SK-N-SH (cell line): Measurements from ENCODE around the gene C8G. TPM values are rescaled to one million over a fixed set of nuclear protein-coding genes. Genes with fewer than 3 reads are reported as not detected.
A peak's percentile ranks its signal among the peaks of the same experiment; 100 is the strongest.

Experiments
- CTCF ChIA-PET: fragments of 300-600, 350-600 bp; formaldehyde crosslinking; extraction: SDS; loops from one replicate; lab custom pipeline; 2021; lab: Yijun Ruan, JAX
- POLR2A ChIA-PET: fragments of 350-600 bp; sonication (Branson Sonifier 250); formaldehyde crosslinking; extraction: SDS; loops from one replicate; lab custom pipeline; 2020; ENCODE audit warnings: antibody characterized with exemption, inconsistent platforms; lab: Yijun Ruan, JAX
- DNase-seq: peaks from one replicate; pipeline ENCODE4 v3.0.0; 2012
- H2AFZ ChIP-seq: fragments of 200-600 bp; sonication (generic); 2 replicates; pipeline ENCODE4 v1.8.1; 2016; ENCODE audit warnings: antibody characterized with exemption, mild to moderate bottlenecking, low read depth
- H3F3A ChIP-seq: fragments of 200-600 bp; sonication (generic); replicated peaks from 2 replicates; pipeline ENCODE3; 2016; ENCODE audit warnings: antibody characterized with exemption, mild to moderate bottlenecking; ENCODE audit not compliant: insufficient read depth
- H3K27ac ChIP-seq, 2 experiments: fragments of 200-500 bp in 1 of 2; fragments of 200-600 bp in 1 of 2; sonication (Bioruptor generic) in 1 of 2; sonication (generic), shearing (Covaris generic) in 1 of 2; 2 replicates each; pipeline versions ENCODE4 v1.5.1 to v1.6.1; 2014 to 2016; ENCODE audit warnings: low read depth in 2 of 2, inconsistent platforms in 1 of 2, low read length in 1 of 2, mild to moderate bottlenecking in 1 of 2, mixed read lengths in 1 of 2
- H3K27me3 ChIP-seq: fragments of 200-600 bp; sonication (generic), shearing (Covaris generic); 2 replicates; pipeline ENCODE4 v1.6.1; 2016; ENCODE audit warnings: mixed run types; ENCODE audit not compliant: insufficient read depth
- H3K36me3 ChIP-seq, 2 experiments: fragments of 200-500 bp in 1 of 2; fragments of 200-600 bp in 1 of 2; sonication (Bioruptor generic) in 1 of 2; sonication (generic) in 1 of 2; replicated peaks in 1 of 2; 2 replicates each; pipeline versions ENCODE3 to v1.5.1; 2014 to 2016; ENCODE audit warnings: low read length in 1 of 2, mild to moderate bottlenecking in 1 of 2; ENCODE audit not compliant: insufficient read depth in 2 of 2, control insufficient read depth in 1 of 2
- H3K4me1 ChIP-seq, 2 experiments: fragments of 200-500 bp in 1 of 2; fragments of 200-600 bp in 1 of 2; sonication (Bioruptor generic) in 1 of 2; sonication (generic), shearing (Covaris generic) in 1 of 2; 2 replicates each; pipeline versions ENCODE4 v1.5.1 to v1.6.1; 2014 to 2016; ENCODE audit warnings: low read depth in 1 of 2, low read length in 1 of 2, mixed run types in 1 of 2; ENCODE audit not compliant: insufficient read depth in 2 of 2, control insufficient read depth in 1 of 2
- H3K4me2 ChIP-seq: fragments of 200-600 bp; sonication (generic), shearing (Covaris generic); 2 replicates; pipeline ENCODE4 v1.6.1; 2017; ENCODE audit warnings: mixed run types
- H3K4me3 ChIP-seq, 2 experiments: fragments of 200-500 bp in 1 of 2; fragments of 200-600 bp in 1 of 2; sonication (Bioruptor generic) in 1 of 2; sonication (generic), shearing (Covaris generic) in 1 of 2; 2 replicates each; pipeline versions ENCODE4 v1.5.1 to v1.8.1; 2014 to 2016; ENCODE audit warnings: low read depth in 2 of 2, inconsistent platforms in 1 of 2, low read length in 1 of 2, mild to moderate bottlenecking in 1 of 2, mixed read lengths in 1 of 2, moderate library complexity in 1 of 2
- H3K79me2 ChIP-seq: fragments of 200-600 bp; sonication (generic); 2 replicates; pipeline ENCODE4 v1.8.1; 2017; ENCODE audit warnings: mild to moderate bottlenecking; ENCODE audit not compliant: insufficient read depth
- H3K9ac ChIP-seq: fragments of 200-600 bp; sonication (generic); 2 replicates; pipeline ENCODE4 v1.6.1; 2017; ENCODE audit warnings: mixed run types
- H3K9me2 ChIP-seq: fragments of 200-600 bp; sonication (generic); 2 replicates; pipeline ENCODE4 v1.6.1; 2017; ENCODE audit warnings: mixed run types
- H3K9me3 ChIP-seq: fragments of 200-600 bp; sonication (generic); 2 replicates; pipeline ENCODE4 v1.6.1; 2017; ENCODE audit warnings: mixed run types, mild to moderate bottlenecking, moderate library complexity
- H4K20me1 ChIP-seq: fragments of 200-600 bp; sonication (generic); 2 replicates; pipeline ENCODE4 v1.6.1; 2017; ENCODE audit warnings: mild to moderate bottlenecking, mixed run types; ENCODE audit not compliant: insufficient read depth
- FOSL2 ChIP-seq: IDR thresholded peaks from 2 replicates; pipeline ENCODE4 v1.4.0; 2012; ENCODE audit warnings: low read depth, mild to moderate bottlenecking, moderate library complexity, borderline replicate concordance
- RAD21 ChIP-seq: IDR thresholded peaks from 2 replicates; pipeline ENCODE4 v1.6.1; 2012; ENCODE audit warnings: mild to moderate bottlenecking, low read length
- RCOR1 ChIP-seq: fragments of 150-350 bp; IDR thresholded peaks from 2 replicates; pipeline ENCODE4 v1.6.1; 2017; ENCODE audit warnings: antibody characterized with exemption, low read length
- RFX5 ChIP-seq: IDR thresholded peaks from 2 replicates; pipeline ENCODE4 v1.6.1; 2012; ENCODE audit warnings: mild to moderate bottlenecking, improper control_type of control experiment, low read length
- SIN3A ChIP-seq: IDR thresholded peaks from 2 replicates; pipeline ENCODE4 v1.6.1; 2012; ENCODE audit warnings: low read depth, mild to moderate bottlenecking, low read length, moderate library complexity, borderline replicate concordance
- TAF1 ChIP-seq: IDR thresholded peaks from 2 replicates; pipeline ENCODE4 v1.6.1; 2012; ENCODE audit warnings: low read depth, mild to moderate bottlenecking, low read length, moderate library complexity, borderline replicate concordance
- WGBS: methylation state at CpG from one replicate; pipeline ENCODE4 v1.1.6; 2017; ENCODE audit warnings: low lambda C conversion rate; 5-methylcytosine and 5-hydroxymethylcytosine counted together
- polyA plus RNA-seq, 3 experiments: library from polyadenylated mRNA; depleted of rRNA; stranded (reverse); fragments of >200 nt; gene quantifications; 2 replicates each; pipeline ENCODE4 v1.2.3, GENCODE V29; 2012
- TF ChIP-seq, protein P1 (sequence below): IDR thresholded peaks from 2 replicates; pipeline ENCODE4 v1.6.1; 2012; ENCODE audit warnings: mild to moderate bottlenecking, low read depth, low read length, moderate library complexity
- TF ChIP-seq, protein P2 (sequence below): IDR thresholded peaks from 2 replicates; pipeline ENCODE4; 2012
- TF ChIP-seq, protein P3 (sequence below): IDR thresholded peaks from 2 replicates; pipeline ENCODE4 v1.4.0; 2012; ENCODE audit warnings: low read depth, borderline replicate concordance
- TF ChIP-seq, protein P4 (sequence below): fragments of 200-600 bp; sonication (generic); IDR thresholded peaks from 2 replicates; pipeline ENCODE4 v1.6.1; 2017; ENCODE audit warnings: antibody characterized with exemption, mild to moderate bottlenecking, moderate library complexity
- TF ChIP-seq, protein P5 (sequence below): IDR thresholded peaks from 2 replicates; pipeline ENCODE4 v1.4.0; 2012; ENCODE audit warnings: low read depth, borderline replicate concordance
- TF ChIP-seq, protein P6 (sequence below): IDR thresholded peaks from 2 replicates; pipeline ENCODE4 v1.4.0; 2012; ENCODE audit warnings: low read depth

Gene C8G
- polyA plus RNA-seq, 1 of the 3 experiments (the other 2 are of a cell fraction) = 0.28 TPM

DNA sequence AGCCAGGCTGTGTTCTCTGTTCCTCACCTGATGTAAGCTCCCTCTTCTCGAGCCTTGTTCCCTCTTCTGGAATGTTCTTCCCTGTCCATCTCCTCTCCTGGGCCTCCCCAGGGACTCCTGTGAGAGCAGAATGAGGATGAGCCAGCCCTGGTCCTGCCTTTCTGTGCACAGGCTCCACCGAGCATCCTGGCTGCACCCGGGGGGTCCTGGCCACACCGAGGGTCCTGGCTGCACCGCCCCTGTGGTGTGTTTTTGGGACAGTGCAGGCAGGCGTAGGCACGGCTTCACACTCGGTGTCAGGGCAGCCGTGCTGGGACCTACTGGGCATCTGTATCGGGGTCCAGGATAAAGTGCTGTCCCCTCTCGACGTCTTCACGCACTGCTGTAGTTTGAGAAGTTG is 18.3 kb upstream of the C8G start (continued):
- TF ChIP-seq, protein P1, sequence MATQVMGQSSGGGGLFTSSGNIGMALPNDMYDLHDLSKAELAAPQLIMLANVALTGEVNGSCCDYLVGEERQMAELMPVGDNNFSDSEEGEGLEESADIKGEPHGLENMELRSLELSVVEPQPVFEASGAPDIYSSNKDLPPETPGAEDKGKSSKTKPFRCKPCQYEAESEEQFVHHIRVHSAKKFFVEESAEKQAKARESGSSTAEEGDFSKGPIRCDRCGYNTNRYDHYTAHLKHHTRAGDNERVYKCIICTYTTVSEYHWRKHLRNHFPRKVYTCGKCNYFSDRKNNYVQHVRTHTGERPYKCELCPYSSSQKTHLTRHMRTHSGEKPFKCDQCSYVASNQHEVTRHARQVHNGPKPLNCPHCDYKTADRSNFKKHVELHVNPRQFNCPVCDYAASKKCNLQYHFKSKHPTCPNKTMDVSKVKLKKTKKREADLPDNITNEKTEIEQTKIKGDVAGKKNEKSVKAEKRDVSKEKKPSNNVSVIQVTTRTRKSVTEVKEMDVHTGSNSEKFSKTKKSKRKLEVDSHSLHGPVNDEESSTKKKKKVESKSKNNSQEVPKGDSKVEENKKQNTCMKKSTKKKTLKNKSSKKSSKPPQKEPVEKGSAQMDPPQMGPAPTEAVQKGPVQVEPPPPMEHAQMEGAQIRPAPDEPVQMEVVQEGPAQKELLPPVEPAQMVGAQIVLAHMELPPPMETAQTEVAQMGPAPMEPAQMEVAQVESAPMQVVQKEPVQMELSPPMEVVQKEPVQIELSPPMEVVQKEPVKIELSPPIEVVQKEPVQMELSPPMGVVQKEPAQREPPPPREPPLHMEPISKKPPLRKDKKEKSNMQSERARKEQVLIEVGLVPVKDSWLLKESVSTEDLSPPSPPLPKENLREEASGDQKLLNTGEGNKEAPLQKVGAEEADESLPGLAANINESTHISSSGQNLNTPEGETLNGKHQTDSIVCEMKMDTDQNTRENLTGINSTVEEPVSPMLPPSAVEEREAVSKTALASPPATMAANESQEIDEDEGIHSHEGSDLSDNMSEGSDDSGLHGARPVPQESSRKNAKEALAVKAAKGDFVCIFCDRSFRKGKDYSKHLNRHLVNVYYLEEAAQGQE = no peak
- TF ChIP-seq, protein P2, sequence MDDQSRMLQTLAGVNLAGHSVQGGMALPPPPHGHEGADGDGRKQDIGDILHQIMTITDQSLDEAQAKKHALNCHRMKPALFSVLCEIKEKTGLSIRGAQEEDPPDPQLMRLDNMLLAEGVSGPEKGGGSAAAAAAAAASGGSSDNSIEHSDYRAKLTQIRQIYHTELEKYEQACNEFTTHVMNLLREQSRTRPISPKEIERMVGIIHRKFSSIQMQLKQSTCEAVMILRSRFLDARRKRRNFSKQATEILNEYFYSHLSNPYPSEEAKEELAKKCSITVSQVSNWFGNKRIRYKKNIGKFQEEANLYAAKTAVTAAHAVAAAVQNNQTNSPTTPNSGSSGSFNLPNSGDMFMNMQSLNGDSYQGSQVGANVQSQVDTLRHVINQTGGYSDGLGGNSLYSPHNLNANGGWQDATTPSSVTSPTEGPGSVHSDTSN = no peak

DNA sequence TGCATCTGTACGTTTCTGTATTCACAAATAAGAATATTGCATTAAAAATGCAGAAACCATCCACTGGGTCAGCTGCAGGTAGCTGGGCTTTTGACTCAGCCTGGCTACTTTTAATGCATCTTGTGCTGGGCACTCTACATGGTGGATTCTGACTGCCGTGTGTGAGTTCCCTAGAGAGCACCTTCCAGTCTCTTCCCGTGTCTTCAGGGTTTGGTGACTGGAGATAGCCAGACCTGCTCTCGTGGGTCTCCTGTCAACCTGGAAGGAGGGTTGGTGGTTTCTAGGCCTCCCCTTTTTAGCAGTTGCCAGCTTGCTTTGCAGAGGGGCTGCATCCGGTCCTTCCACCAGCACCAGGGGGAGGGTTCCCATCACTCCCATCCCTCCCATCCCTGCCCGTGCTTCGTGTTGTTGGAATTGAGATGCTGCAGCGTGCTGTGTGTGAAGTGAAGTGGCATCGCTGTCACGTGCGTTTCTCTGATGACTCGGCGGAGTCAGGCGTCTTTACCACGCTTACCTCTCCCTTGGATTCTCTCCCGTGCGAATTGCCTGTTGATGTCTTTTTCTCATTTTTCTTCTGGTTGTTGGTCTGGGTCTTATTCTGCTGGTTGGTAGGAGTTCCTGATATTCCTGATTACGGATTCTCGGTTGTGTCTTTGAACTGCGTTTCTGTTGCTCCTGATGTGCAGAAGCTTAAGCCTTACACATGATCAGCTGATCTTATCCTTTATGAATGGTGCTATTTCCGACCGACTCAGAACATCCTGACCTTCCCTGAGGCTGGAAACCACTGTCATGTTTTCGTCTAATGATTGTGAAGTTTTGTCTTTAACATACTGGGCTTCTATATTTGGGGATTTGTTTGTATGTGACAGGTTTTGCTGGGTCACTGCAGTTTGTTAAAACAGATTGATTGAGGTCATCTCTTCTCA is 17.4 kb upstream of the C8G start:
- WGBS = 66% methylated on average over 20 of the region's 23 CpGs
- no peaks in the 10 kb centered on the region; a peak in 1 of 4 replicates for H3K4me1 ChIP-seq
- TF ChIP-seq RCOR1 (no peak), TAF1 (no peak), RFX5 (no peak), FOSL2 (no peak), RAD21 (no peak), SIN3A (no peak)
- TF ChIP-seq, protein P3, sequence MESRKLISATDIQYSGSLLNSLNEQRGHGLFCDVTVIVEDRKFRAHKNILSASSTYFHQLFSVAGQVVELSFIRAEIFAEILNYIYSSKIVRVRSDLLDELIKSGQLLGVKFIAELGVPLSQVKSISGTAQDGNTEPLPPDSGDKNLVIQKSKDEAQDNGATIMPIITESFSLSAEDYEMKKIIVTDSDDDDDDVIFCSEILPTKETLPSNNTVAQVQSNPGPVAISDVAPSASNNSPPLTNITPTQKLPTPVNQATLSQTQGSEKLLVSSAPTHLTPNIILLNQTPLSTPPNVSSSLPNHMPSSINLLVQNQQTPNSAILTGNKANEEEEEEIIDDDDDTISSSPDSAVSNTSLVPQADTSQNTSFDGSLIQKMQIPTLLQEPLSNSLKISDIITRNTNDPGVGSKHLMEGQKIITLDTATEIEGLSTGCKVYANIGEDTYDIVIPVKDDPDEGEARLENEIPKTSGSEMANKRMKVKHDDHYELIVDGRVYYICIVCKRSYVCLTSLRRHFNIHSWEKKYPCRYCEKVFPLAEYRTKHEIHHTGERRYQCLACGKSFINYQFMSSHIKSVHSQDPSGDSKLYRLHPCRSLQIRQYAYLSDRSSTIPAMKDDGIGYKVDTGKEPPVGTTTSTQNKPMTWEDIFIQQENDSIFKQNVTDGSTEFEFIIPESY = no peak
- TF ChIP-seq, protein P4, sequence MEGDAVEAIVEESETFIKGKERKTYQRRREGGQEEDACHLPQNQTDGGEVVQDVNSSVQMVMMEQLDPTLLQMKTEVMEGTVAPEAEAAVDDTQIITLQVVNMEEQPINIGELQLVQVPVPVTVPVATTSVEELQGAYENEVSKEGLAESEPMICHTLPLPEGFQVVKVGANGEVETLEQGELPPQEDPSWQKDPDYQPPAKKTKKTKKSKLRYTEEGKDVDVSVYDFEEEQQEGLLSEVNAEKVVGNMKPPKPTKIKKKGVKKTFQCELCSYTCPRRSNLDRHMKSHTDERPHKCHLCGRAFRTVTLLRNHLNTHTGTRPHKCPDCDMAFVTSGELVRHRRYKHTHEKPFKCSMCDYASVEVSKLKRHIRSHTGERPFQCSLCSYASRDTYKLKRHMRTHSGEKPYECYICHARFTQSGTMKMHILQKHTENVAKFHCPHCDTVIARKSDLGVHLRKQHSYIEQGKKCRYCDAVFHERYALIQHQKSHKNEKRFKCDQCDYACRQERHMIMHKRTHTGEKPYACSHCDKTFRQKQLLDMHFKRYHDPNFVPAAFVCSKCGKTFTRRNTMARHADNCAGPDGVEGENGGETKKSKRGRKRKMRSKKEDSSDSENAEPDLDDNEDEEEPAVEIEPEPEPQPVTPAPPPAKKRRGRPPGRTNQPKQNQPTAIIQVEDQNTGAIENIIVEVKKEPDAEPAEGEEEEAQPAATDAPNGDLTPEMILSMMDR = no peak
- TF ChIP-seq, protein P5, sequence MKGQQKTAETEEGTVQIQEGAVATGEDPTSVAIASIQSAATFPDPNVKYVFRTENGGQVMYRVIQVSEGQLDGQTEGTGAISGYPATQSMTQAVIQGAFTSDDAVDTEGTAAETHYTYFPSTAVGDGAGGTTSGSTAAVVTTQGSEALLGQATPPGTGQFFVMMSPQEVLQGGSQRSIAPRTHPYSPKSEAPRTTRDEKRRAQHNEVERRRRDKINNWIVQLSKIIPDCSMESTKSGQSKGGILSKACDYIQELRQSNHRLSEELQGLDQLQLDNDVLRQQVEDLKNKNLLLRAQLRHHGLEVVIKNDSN = no peak
- TF ChIP-seq, protein P6, sequence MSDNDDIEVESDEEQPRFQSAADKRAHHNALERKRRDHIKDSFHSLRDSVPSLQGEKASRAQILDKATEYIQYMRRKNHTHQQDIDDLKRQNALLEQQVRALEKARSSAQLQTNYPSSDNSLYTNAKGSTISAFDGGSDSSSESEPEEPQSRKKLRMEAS = no peak
- TF ChIP-seq, protein P1 = no peak

More for the DNA sequence above, 17.4 kb upstream of the C8G start:
- ChIA-PET POLR2A (interaction anchor here (0.7 kb wide), 1 partner anchor 385 kb away, joined by 3 read pairs; no protein-coding TSS in a partner anchor), CTCF (interaction anchor here (0.8 to 4.2 kb wide), 10 partner anchors 8 to 139 kb away, joined by 3 to 19 read pairs (median 4); partner anchors contain the start of genes C8G, FBXW5 and NPDC1)
- no peaks in the 10 kb centered on the region for H3K9me2 ChIP-seq
- H3K4me2 ChIP-seq = no peak overlapping the region
- H3F3A ChIP-seq = no peaks in the 10 kb centered on the region
- no peak overlapping the region for H2AFZ ChIP-seq
- H4K20me1 ChIP-seq = no peaks in the 10 kb centered on the region
- no peak overlapping the region for H3K9ac ChIP-seq
- H3K27ac ChIP-seq = peak overlapping the region in 1 of 2 experiments; percentile 27; a peak in 1 of 4 replicates
- no peaks in the 10 kb centered on the region for H3K79me2 ChIP-seq
- no peaks in the 10 kb centered on the region for H3K27me3 ChIP-seq
- peaks cover 10 to 14% of the 10 kb centered on the region in 2 experiments for H3K36me3 ChIP-seq
- H3K9me3 ChIP-seq = no peaks in the 10 kb centered on the region
- DNase-seq = no peak
- no peak overlapping the region for H3K4me3 ChIP-seq
